CD4-positive, alpha-beta T cell treated with Interleukin-4 for 4 hours (primary cell): ENCODE data around the gene CMIP.
"Not testable (repeated sequence)": the region's sequence is repeated elsewhere in the genome, so short reads cannot be mapped to it uniquely, and the experiment has no call there.

Experiments
- DNase-seq: peaks from one replicate; pipeline ENCODE4 v3.0.0-alpha.2; 2020

CMIP gene

DNA sequence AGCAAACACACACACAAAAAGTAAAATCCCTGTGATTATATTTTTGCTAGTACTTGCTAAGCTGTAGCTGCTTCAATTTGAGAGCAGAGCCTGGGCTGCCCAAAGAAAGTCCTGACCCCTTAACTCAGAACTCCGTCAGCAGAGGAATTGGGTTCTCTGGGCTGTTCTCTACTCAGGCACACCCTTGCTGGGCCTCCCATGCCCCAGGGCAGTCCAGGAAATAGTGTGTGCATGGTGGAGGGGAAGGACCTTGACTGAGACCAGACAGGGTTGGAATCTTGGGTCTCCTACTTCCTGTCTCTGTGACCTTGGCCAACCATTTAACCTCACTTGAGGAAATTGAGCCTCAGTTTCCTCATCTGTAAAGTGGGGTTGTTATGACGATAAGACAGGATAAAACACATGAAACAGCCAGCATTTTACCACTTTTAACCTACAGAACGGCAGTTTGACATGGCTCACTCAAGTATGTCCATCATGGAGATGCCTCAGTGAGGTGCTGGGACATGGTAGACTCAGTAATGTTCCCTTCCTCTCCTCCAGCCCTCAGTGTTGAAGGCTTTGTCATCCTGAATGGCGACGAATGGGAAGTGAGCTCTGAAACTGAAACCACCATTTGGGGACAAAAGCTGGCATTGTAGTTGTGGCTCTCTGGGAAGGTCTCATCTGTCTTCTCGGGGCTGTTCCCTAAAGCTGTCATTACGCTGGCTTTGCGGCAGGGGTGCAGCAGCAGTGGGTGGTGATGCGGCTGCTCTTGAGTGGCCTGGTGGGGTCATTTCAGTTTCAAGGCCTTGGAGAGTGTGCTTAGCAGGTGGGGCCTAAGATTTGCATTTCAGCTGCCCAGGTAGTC is 74.9 kb downstream of the CMIP start:
- no peak for DNase-seq

- no peak for DNase-seq
Measured at GRCh38 chr16:81520151-81520470, 75.5 kb downstream of the CMIP start.

DNA sequence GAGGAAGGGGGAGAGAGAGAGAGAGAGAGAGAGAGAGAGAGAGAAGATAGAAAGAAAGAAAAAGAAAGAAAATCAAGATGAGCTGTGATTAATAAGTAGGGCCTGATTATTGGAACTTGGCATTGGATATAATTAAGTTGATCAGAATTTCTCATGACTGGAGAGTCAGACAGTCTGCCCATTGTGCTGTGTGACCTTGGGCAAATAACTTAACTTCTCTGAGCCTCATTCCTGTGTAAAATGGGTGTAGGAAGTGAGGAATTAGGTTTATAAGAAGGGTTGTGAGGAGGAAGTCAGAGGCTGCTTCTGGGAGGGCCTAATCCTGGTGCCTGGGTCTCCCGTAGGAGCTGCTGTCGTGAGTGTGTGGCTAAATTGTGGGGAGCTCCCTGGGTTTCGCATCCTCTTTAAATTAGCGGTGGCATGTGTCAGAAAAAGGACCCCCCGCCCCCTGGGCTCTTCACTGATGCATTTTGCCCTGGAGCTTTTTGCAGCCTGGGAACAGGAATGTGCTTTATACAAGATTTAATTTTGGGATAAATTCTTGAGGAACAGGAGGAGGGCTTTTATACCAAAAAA is 76.0 kb downstream of the CMIP start:
- DNase-seq, result peak; percentile 8

GRCh38 chr16:81521141-81521626 is 76.6 kb downstream of the CMIP start:
- peak; percentile 91 for DNase-seq

GRCh38 chr16:81522108-81522701 is 77.6 kb downstream of the CMIP start:
- DNase-seq, result peak; percentile 66

GRCh38 chr16:81522851-81523250 is 78.2 kb downstream of the CMIP start:
- peak; percentile 24 for DNase-seq

DNA sequence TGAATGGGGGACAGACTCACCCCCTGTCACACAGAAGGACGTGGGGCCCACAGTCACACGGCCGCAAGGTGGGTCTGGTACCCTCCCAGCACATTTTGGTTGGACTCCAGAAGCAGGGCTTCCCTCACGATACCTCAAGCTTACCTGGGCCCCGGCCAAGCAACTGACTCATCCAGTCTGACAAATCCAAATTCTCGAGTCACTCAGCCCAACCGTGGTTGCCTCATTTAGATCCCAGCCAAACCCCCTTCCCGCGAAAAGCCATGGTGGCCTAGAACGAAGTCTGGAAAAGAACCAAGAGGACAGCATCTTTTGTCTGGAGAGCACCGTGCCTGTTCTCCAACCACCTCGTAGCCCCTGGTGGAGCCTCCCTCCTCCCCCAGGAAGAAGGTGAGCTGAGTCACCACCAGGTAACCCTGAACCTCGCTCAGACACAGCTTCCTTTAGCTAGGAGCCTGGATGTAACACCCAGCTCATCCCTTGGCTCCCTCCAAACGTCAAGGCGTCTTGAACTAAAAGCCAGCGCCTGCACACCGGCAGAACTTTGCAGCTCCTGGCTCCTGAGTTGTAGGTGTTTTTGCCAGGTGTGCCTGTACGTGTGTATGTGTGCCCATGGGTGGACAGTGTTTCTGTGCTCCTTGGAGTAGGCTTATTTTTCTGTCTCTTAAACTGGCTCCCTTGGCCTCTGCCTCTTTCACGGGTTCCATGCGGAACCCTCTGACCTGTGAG is 78.9 kb downstream of the CMIP start:
- DNase-seq, result peak; percentile 37

DNA sequence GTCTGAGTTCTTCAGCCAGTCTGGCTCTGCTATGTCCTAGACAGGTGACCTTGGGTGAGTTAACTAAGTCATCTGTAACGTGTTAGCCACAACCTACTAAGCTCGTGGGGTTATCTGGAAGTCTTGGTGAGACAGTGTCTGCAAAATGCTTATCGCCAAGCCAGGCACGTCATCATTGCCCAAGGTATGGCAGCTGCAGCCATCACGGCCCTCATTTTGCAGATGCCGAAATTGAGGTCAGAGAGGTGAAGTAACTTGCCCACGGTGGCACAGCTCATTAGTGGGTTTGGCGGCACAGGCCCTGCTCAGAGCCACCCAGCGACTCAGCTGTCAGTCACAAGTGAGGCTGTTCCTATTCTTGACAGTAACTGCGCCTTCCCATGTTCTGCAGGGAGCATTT is 79.8 kb downstream of the CMIP start:
- DNase-seq, result peak; percentile 87

DNA sequence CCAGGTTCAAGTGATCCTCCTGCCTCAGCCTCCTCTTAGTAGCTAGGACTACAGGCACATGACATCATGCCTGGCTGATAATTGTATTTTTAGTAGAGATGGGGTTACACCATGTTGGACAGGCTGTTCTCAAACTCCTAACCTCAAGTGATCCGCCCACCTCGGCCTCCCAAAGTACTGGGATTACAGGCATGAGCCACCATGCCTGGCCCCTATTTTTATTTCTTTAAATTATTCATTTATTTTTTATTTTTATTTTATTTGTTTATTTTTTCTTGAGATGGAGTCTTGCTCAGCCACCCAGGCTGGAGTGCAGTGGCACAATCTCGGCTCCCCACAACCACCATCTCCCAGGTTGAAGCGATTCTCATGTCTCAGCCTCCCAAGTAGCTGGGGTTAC is 80.3 kb downstream of the CMIP start:
- DNase-seq, result not testable (repeated sequence)

DNA sequence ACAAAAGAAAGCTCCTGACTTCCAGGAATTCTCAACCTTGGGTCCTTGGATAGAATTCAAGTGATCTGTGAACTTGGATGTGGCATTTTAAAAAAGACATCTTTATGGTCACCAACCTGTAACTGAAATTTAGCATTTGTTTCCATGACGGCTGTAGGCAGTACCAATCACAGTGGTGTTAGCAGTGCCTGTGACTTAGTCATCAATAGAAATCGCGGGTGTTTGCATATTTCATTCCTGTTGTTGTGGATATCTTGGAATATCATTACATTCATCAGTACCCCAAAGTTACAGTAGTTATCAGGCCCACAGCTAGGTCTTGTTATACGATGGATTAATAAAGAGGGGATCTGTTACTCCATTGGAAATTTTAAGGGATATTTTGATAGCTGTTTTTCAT is 81.6 kb downstream of the CMIP start:
- DNase-seq, result no peak

DNA sequence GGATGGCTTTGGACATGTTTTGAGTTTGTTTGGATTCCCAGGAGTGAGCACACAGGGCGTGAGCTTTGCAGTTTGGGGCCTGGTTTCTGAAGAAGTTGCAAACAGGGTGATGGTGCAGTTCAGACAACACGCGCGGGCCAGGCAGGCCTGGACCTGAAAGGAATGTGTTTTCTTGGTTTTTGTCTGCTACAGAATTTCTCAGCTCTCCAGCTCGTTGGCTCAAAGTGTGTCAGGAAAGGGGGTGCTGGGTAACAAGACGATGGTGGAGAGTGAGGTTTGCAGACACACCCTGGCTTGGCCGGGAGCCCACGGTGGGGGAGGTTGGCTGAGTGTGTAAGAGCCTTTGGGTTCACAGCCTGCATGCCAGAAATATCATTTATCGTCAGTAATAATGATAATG is 82.3 kb downstream of the CMIP start:
- DNase-seq, result peak; percentile 56

GRCh38 chr16:81527477-81528178 is 83.0 kb downstream of the CMIP start:
- no peak for DNase-seq

DNA sequence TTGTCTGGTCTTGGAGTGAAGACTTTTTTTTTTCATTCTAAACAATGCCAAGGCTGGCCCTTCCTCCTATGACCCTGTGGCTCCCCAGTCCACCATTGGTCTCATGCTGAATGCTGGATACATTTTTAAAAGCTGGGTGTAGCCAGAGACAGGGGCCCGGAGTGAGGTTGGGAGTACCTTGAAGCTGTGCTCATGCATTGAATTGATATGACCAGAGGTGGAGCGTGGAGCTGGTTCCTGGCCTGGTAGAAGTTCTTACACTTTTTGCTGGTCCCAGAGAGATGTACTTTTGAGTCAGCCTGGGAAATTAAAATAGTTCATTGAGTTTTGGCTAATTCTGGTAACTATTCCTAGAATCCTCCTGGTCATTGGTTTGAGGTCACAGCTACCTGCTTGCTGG is 83.6 kb downstream of the CMIP start:
- DNase-seq, result no peak

DNA sequence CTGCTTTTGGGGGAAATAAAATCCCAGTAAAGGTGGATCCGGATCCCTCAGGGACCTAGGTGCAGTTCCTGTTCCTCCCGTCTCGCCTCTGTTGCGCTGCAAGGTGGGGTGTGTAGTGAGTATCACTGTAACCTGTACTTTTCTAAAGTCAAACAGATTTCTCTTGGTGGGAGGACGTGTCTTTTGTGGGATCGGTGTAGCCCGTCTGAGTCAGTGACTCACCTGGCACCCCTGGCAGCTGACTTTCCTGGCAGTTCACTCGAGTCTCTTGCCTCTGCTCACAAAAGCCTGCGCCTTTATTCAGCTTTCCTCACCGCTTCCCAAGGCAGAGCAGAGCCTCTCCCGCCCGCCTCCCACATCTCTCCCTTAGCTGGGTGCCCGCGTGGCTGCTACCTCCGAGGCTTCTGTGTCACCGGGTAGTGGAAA is 85.7 kb downstream of the CMIP start:
- no peak for DNase-seq

DNA sequence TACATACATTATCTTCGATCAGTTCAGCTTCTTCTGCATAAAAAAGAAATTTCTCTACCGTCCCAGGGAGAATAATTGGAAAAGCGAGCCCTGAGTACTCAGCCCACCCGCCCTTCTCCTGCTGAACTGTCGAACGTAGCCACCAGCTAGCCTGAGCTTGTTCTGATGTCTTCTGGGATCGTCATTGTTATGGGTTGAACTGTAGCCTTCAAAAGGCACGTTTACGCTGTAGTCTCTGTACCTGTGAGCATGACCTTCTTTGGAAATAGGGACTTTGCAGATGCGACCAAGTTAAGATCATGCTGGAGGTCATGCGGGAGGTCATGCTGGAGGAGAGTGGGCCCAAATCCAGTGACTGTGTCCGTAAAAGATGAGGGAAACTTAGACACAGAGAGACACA is 86.2 kb downstream of the CMIP start:
- no peak for DNase-seq

DNA sequence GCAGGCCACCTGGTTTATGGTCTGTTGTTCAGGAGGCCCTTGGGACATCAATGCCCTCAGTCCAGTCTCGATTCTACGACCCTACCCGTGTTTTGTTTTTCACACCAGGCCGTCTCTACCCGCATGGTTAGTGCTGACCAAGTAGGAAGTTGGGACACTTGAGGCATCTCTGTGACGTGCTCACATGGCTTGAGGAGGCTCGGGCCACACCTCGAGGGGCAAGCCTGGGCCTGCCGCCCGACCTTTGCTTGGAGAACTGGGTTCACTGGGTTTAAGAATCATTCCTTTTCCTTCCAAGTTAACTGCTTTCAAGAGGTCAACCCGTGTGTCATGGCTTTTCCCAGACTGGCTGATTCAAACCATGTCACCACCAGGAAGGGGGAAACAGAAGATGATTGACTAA is 86.8 kb downstream of the CMIP start:
- no peak for DNase-seq

GRCh38 chr16:81532491-81533174 is 88.0 kb downstream of the CMIP start:
- no peak for DNase-seq

DNA sequence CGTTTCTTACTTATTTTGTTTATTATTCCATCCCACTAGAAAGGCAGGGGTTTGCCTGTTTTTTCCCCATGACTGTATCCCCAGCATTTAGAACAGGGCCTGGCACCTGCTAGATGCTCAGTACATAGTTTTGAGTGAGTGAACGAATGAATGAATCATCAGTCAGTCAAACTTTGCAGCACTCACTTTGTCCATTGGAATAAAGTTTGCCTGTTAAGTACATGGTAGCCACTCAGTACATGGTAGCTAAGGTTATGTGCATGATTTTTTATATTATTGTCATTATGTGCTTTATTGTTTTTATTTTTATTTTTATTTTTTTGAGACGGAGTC is 88.5 kb downstream of the CMIP start:
- DNase-seq, result no peak

- no peak for DNase-seq
Measured at GRCh38 chr16:81535679-81536360, 91.2 kb downstream of the CMIP start.

DNA sequence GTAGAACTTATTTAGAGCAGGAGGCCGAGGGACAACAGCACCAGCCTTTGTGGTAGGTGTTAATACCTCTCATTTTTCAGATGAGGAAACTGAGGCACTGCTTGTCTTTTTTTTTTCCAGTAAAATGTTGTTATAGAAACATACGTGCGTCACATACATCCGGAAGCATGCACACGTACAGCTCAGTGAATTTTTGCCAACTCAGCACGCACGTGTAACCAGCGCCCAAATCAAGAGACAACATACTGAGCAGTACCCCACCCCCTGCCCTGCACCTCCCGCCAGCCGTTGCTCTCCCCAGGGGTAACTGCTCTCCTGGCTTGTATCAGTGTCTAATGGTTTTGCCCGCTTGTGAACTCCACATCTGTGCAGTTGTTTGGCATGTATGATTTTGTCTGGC is 92.0 kb downstream of the CMIP start:
- DNase-seq, result no peak

DNA sequence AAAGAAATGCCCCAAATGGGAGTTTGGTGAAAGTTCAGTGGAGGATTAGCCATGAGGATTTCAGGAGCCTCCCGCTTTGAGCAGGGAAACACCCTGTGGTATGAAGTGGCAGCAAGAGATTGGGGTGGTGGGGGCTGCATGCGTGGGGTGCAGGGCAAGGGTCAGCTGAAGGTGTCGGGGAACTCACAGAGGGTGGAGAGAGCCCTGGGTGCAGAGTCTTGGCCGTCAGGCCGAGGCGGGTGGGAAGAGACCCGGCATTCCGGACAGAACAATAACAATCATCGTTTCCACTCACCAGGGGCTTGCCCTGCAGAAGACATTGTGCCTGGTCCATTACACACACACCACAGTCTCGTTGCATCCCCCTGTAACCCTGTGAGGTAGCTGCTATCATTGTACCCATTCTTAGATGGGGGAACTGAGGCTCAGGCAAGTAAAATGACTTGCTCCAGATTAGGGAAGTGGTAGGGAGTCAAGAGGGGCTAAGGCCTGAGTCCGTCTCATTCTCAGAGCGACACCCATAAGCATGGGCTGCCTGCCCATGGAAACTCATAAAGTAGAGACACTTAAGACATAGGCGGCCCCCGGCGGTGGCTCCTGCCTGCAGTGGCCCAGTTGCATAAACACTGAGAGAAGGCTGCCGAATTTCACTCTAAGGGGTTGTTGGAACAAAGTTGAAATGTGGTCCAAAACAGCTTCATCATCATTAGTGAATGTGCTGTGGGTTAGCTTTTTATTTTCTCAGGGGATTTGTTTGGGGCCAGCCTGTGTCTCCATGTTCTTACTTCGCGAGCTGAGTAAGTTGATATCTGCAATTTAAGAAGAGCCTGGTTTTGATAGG is 93.3 kb downstream of the CMIP start:
- no peak for DNase-seq
